ENCODE measurements around the gene WDFY3. TPM values are rescaled to one million over a fixed set of nuclear protein-coding genes. Genes with fewer than 3 reads are reported as not detected.
"Not testable (repeated sequence)": the region's sequence is repeated elsewhere in the genome, so short reads cannot be mapped to it uniquely, and the experiment has no call there.

Gene WDFY3
- total and polyA plus RNA-seq, 7 donors = 4.8 to 85.7 (median 50.5) TPM

GRCh38 chr4:84808332-84808731 is 158.2 kb downstream of the WDFY3 start:
- intact Hi-C loops (cut with DNase I) = no loop called here
- WGBS, 2 donors = 82 to 86% methylated on average over 2 of the region's 2 CpGs
- no peak overlapping the region for H3K4me3 ChIP-seq
- H3K9me3 ChIP-seq = no peaks in the 10 kb centered on the region
- peaks cover 0 to 8% (median 0%) of the 10 kb centered on the region in 4 donors for H3K4me1 ChIP-seq
- no peak for TF ChIP-seq CTCF (IDR thresholded peaks at IDR 0.05)
- TF ChIP-seq POLR2AphosphoS5 (IDR thresholded peaks at IDR 0.05) = no peak
- TF ChIP-seq EP300 (IDR thresholded peaks at IDR 0.05) = no peak
- TF ChIP-seq POLR2A (IDR thresholded peaks at IDR 0.05) = no peak
- no peaks in the 10 kb centered on the region for H3K27me3 ChIP-seq
- peaks cover 0 to 17% (median 2%) of the 10 kb centered on the region in 4 donors for H3K36me3 ChIP-seq
- no peak for DNase-seq
- H3K27ac ChIP-seq = no peak overlapping the region

GRCh38 chr4:84806541-84806940 is 159.9 kb downstream of the WDFY3 start:
- peaks cover 0 to 33% (median 4%) of the 10 kb centered on the region in 4 donors for H3K36me3 ChIP-seq
- H3K27ac ChIP-seq; DNase-seq; H3K4me3 ChIP-seq; H3K27me3 ChIP-seq; H3K4me1 ChIP-seq; intact Hi-C loops (cut with DNase I); H3K9me3 ChIP-seq: not testable (repeated sequence)
- 97% methylated on average over 11 of the region's 11 CpGs for WGBS, 2 donors

GRCh38 chr4:84804136-84804535 is 162.4 kb downstream of the WDFY3 start:
- H3K36me3 ChIP-seq = peaks cover 0 to 44% (median 6%) of the 10 kb centered on the region in 4 donors
- TF ChIP-seq POLR2AphosphoS5 (IDR thresholded peaks at IDR 0.05) (no peak), POLR2A (IDR thresholded peaks at IDR 0.05) (no peak), EP300 (IDR thresholded peaks at IDR 0.05) (no peak), CTCF (IDR thresholded peaks at IDR 0.05) (no peak)
- no peaks in the 10 kb centered on the region for H3K9me3 ChIP-seq
- WGBS, 2 donors = 87% methylated on average over 4 of the region's 4 CpGs
- H3K27me3 ChIP-seq = no peaks in the 10 kb centered on the region
- peaks cover 0 to 8% (median 0%) of the 10 kb centered on the region in 4 donors for H3K4me1 ChIP-seq
- no peak overlapping the region for H3K27ac ChIP-seq
- no peak for DNase-seq
- intact Hi-C loops (cut with DNase I) = no loop called here
- no peak overlapping the region for H3K4me3 ChIP-seq

- H3K9me3 ChIP-seq = no peaks in the 10 kb centered on the region
- H3K36me3 ChIP-seq = peaks cover 0 to 44% (median 6%) of the 10 kb centered on the region in 4 donors
- no peak overlapping the region for H3K27ac ChIP-seq
- no peak for DNase-seq
- WGBS, 2 donors = 91 to 92% methylated on average over 1 of the region's 1 CpG
- intact Hi-C loops (cut with DNase I) = no loop called here
- H3K4me1 ChIP-seq = peaks cover 0 to 8% (median 0%) of the 10 kb centered on the region in 4 donors
- TF ChIP-seq CTCF (IDR thresholded peaks at IDR 0.05) = no peak
- no peak for TF ChIP-seq POLR2AphosphoS5 (IDR thresholded peaks at IDR 0.05)
- no peak for TF ChIP-seq EP300 (IDR thresholded peaks at IDR 0.05)
- no peak for TF ChIP-seq POLR2A (IDR thresholded peaks at IDR 0.05)
- H3K4me3 ChIP-seq = no peak overlapping the region
- no peaks in the 10 kb centered on the region for H3K27me3 ChIP-seq
These were observed 162.8 kb downstream of the WDFY3 start for GRCh38 chr4:84803720-84804119.

GRCh38 chr4:84803116-84803515 is 163.4 kb downstream of the WDFY3 start:
- DNase-seq = no peak
- H3K27ac ChIP-seq = no peak overlapping the region
- intact Hi-C loops (cut with DNase I) = no loop called here
- H3K27me3 ChIP-seq = no peaks in the 10 kb centered on the region
- no peak overlapping the region for H3K4me3 ChIP-seq
- H3K36me3 ChIP-seq = peaks cover 0 to 43% (median 6%) of the 10 kb centered on the region in 4 donors
- TF ChIP-seq POLR2A (IDR thresholded peaks at IDR 0.05) = no peak
- TF ChIP-seq EP300 (IDR thresholded peaks at IDR 0.05) = no peak
- no peak for TF ChIP-seq POLR2AphosphoS5 (IDR thresholded peaks at IDR 0.05)
- TF ChIP-seq CTCF (IDR thresholded peaks at IDR 0.05) = no peak
- peaks cover 0 to 8% (median 0%) of the 10 kb centered on the region in 4 donors for H3K4me1 ChIP-seq
- WGBS, 2 donors = 91 to 95% methylated on average over 2 of the region's 2 CpGs
- H3K9me3 ChIP-seq = no peaks in the 10 kb centered on the region

Measured in sigmoid colon (tissue), 7 donors.